ENCODE results near the gene ENTPD1.

DNA sequence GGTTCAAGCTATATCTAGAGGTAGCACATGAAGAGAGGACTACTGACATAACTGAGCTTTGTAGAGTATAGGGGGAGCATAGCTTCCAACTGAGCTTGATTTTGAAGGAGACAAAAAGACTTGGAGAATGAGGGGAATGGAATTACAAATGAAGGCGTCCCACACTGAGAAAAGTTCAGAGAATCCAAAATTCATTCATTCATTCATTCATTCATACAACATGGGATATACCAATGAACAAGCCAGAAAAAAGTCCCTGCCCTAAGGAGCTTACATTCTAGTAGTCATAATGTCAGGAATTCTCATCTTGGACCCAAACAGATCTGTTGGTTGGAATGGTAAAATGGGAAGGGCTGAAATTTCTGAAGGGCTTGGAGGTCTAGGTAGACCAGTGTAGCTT is 62.0 kb downstream of the ENTPD1 start:
- TF ChIP-seq, protein P1, sequence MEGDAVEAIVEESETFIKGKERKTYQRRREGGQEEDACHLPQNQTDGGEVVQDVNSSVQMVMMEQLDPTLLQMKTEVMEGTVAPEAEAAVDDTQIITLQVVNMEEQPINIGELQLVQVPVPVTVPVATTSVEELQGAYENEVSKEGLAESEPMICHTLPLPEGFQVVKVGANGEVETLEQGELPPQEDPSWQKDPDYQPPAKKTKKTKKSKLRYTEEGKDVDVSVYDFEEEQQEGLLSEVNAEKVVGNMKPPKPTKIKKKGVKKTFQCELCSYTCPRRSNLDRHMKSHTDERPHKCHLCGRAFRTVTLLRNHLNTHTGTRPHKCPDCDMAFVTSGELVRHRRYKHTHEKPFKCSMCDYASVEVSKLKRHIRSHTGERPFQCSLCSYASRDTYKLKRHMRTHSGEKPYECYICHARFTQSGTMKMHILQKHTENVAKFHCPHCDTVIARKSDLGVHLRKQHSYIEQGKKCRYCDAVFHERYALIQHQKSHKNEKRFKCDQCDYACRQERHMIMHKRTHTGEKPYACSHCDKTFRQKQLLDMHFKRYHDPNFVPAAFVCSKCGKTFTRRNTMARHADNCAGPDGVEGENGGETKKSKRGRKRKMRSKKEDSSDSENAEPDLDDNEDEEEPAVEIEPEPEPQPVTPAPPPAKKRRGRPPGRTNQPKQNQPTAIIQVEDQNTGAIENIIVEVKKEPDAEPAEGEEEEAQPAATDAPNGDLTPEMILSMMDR (IDR thresholded peaks at IDR 0.05; ENCODE audit: low read depth, low read length): no peak
- TF ChIP-seq EZH2phosphoT487 (IDR thresholded peaks at IDR 0.05; ENCODE audit: low read depth): no peak
